Pancreas (tissue), 10 donors: ENCODE measurements around the gene RXFP4. TPM values are rescaled to one million over a fixed set of nuclear protein-coding genes. Genes with fewer than 3 reads are reported as not detected.

ENCODE experiments used
- ATAC-seq, 4 donors: fragments of 200-7000 bp; cut with Tn5 transposase; one replicate each; pipeline versions ENCODE4 v1.8.0 to v1.9.1; 2020; ENCODE audit warnings: mild to moderate bottlenecking in 4 of 4, moderate library complexity in 4 of 4
- DNase-seq, 6 donors: peaks; one replicate each; pipeline ENCODE4 v3.0.0-alpha.2; 2020
- FAIRE-seq: peaks from 2 replicates; lab custom pipeline; 2012; peaks lifted over from hg19 to GRCh38; lab: Jason Lieb, UNC
- H3K27ac ChIP-seq, 4 donors: fragments of 200-600 bp; sonication (generic); 1 replicate in 3 of 4; 2 replicates in 1 of 4; pipeline versions ENCODE4 v1.5.0 to v1.8.0; 2020
- H3K27me3 ChIP-seq, 4 donors: fragments of 200-600 bp; one replicate each; pipeline ENCODE4 v1.8.0; 2021
- H3K36me3 ChIP-seq, 3 donors: fragments of 200-600 bp; sonication (generic) in 1 of 3; one replicate each; pipeline versions ENCODE4 v1.5.0 to v1.8.0; 2020 to 2021
- H3K4me1 ChIP-seq, 3 donors: fragments of 200-600 bp; one replicate each; pipeline ENCODE4 v1.8.0; 2021
- H3K4me3 ChIP-seq, 4 donors: fragments of 200-600 bp; sonication (generic) in 2 of 4; one replicate each; pipeline versions ENCODE4 v1.5.0 to v1.8.0; 2020 to 2021
- H3K9me3 ChIP-seq, 4 donors: fragments of 200-600 bp; one replicate each; pipeline ENCODE4 v1.8.0; 2021
- WGBS, 2 donors: extraction: QIAGEN DNeasy Blood & Tissue Kit; methylation state at CpG; one replicate each; pipeline ENCODE4 v1.1.7; 2013; 5-methylcytosine and 5-hydroxymethylcytosine counted together
- intact Hi-C, 3 donors: fragments of 100-400 bp; cut with DNase I; formaldehyde crosslinking; loops; one replicate each; pipeline versions ENCODE4 v1.11.1 to v1.14.2; 2022
- polyA plus RNA-seq, 2 donors: library from polyadenylated mRNA; stranded (reverse); fragments of 200-250 nt; gene quantifications; one replicate each; pipeline ENCODE4 v1.2.3, GENCODE V29; 2013
- total RNA-seq, 6 donors: library from RNA; stranded (reverse); fragmentation: NEBNext Ultra II Directional in 4 of 6; extraction: Animal tissue kit (Norgen Biotek cat#: 25700) in 4 of 6; gene quantifications; one replicate each; pipeline versions ENCODE4 v1.2.1 to v1.2.4, GENCODE V29; 2021 to 2023
- TF ChIP-seq, protein P1 (sequence below), 4 donors: fragments of 200-600 bp; sonication (generic) in 3 of 4; IDR thresholded peaks; one replicate each; pipeline versions ENCODE4 v1.5.0 to v1.8.0; 2021; ENCODE audit warnings: antibody characterized with exemption in 4 of 4
- donor health status: healthy with polysubstance abuse.
- donor health status: DM: no; HTN: no; CAD: no; lungs with moderate emphysema.
- donor health status: DM: no; HTN: no; CAD: no.
- donor health status: control.
- donor health status: control.
- donor health status: Bipolar disorder and iron deficiency.
- donor health status: DM: yes; HTN: yes; CAD: no.
- donor health status: DM: no; HTN: no; CAD: no.
- donor health status: DM: no; HTN: no; CAD: no.
- donor health status: DM: yes; HTN: yes; CAD: no.

Gene RXFP4
- total and polyA plus RNA-seq, 8 donors: 0.12 to 0.19 TPM; not detected in 6

DNA sequence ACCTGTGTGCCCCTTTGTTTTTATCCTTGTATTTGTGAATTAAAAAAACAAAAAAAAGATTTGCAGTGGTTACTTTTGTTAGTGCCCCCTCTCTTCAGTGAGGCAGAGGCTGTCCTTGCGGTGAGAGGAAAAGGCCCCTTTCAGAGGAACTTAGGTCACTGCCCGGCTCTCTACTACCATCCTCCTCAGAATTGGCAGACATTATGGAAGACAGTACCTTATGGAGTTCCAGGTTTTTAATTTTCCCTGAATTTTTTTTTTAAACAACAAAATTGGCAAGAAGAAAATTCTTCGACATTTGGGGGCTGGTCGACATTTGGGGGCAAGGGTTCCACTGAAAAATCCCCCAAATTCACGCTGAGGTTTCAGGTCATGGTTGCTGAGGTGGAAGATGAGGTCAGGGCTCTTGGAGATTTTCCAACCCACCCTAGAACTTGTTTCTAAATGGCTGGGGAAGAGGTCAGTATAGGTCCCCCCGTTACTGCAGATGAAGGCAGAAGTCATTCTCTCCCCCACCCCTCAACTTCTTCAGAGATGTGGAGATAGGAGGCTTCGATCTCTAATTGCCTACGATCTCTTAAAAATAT lies 5.3 kb downstream of the RXFP4 start:
- H3K36me3 ChIP-seq: peaks cover 3 to 46% (median 16%) of the 10 kb centered on the region in 3 donors
- 80 to 87% methylated on average over 8 of the region's 8 CpGs for WGBS, 2 donors
- FAIRE-seq: no peak

DNA sequence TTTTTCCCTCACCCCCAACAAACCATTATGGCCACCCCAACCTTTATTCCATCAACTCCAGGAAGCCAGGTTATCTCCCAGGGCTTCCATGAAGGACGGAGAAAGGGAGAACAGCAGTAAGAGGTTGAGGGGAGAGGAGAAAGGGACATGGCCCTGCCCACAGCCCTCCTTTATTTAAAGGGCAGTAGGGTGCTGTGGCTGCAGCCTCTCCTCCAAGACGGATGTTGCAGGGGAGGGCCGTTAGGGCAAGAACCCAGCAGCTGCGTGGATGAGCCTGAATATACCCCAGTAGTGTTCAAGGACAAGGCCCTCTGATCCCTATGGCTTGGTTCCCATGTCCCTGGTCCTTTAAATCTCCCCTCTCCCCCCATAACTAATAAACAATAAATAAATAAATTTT lies 5.9 kb downstream of the RXFP4 start:
- no peaks in the 10 kb centered on the region for H3K27me3 ChIP-seq
- WGBS, 2 donors: 74 to 77% methylated on average over 4 of the region's 4 CpGs
- H3K27ac ChIP-seq: no peak overlapping the region
- peaks cover 3 to 52% (median 22%) of the 10 kb centered on the region in 3 donors for H3K36me3 ChIP-seq
- peaks cover 0 to 5% (median 0%) of the 10 kb centered on the region in 3 donors for H3K4me1 ChIP-seq
- TF ChIP-seq, protein P1, sequence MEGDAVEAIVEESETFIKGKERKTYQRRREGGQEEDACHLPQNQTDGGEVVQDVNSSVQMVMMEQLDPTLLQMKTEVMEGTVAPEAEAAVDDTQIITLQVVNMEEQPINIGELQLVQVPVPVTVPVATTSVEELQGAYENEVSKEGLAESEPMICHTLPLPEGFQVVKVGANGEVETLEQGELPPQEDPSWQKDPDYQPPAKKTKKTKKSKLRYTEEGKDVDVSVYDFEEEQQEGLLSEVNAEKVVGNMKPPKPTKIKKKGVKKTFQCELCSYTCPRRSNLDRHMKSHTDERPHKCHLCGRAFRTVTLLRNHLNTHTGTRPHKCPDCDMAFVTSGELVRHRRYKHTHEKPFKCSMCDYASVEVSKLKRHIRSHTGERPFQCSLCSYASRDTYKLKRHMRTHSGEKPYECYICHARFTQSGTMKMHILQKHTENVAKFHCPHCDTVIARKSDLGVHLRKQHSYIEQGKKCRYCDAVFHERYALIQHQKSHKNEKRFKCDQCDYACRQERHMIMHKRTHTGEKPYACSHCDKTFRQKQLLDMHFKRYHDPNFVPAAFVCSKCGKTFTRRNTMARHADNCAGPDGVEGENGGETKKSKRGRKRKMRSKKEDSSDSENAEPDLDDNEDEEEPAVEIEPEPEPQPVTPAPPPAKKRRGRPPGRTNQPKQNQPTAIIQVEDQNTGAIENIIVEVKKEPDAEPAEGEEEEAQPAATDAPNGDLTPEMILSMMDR (IDR thresholded peaks at IDR 0.05): no peak
- FAIRE-seq (no peak), DNase-seq (no peak), ATAC-seq (no peak)
- no peak overlapping the region for H3K4me3 ChIP-seq
- no peaks in the 10 kb centered on the region for H3K9me3 ChIP-seq
- intact Hi-C loops: no loop called here

More for the DNA sequence above, 5.3 kb downstream of the RXFP4 start:
- Histone ChIP-seq H3K27me3 (no peaks in the 10 kb centered on the region), H3K4me3 (no peak overlapping the region), H3K4me1 (peaks cover 0 to 5% (median 0%) of the 10 kb centered on the region in 3 donors), H3K9me3 (no peaks in the 10 kb centered on the region), H3K27ac (peak overlapping the region in 2 of 4 donors; percentile 19 to 36)
- DNase-seq (no peak), ATAC-seq (no peak)
- intact Hi-C loops: no loop called here
- TF ChIP-seq, protein P1 (IDR thresholded peaks at IDR 0.05): no peak

DNA sequence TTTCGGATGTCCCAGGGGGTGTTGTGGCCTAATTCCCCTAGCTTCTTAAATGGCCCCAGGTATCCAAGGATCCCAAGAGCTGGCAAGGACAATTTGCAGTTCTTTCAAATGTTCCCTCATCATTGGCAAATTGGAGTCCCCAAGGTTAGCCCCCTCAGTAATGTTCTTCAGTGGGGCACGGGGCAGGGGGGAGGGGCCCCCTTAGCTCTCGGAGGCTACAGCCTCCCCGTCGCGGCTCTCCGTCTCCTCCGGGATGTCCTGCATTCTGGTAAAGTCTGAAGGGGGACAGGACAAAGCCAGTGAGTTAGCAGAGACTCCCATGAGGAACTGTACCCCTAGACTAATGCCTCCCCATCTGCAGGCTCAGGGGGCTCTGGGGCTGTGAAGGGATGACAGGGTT lies 6.3 kb downstream of the RXFP4 start:
- peaks cover 0 to 5% (median 0%) of the 10 kb centered on the region in 3 donors for H3K4me1 ChIP-seq
- no peaks in the 10 kb centered on the region for H3K9me3 ChIP-seq
- TF ChIP-seq, protein P1 (IDR thresholded peaks at IDR 0.05): no peak
- no peak overlapping the region for H3K27ac ChIP-seq
- WGBS, 2 donors: 92 to 95% methylated on average over 8 of the region's 8 CpGs
- H3K4me3 ChIP-seq: no peak overlapping the region
- intact Hi-C loops: no loop called here
- H3K36me3 ChIP-seq: peaks cover 3 to 56% (median 27%) of the 10 kb centered on the region in 3 donors
- no peak for FAIRE-seq
- DNase-seq: no peak
- ATAC-seq: no peak
- H3K27me3 ChIP-seq: no peaks in the 10 kb centered on the region

DNA sequence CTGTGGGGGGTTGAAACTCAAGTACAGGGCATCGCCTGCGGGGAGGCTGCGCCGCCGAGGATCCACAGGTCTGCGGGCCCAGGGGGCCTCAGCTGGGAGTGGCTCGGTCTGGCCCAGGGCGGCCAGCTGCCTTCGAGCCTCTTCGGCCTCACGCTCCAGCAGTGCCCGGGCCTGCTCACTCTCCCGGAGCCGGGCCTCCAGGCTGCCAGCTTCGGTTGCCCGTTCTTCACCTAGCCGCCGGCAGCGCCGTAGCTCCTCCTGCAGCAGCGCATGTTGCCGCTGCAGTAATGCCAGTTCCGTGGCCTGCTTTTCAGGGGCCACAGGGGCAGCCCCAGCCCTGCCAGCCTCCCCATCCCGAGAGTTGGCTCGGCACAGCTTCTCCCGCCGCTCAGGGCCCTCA lies 9.4 kb downstream of the RXFP4 start:
- H3K4me3 ChIP-seq: no peak overlapping the region

More for the DNA sequence above, 9.4 kb downstream of the RXFP4 start:
- DNase-seq (no peak), FAIRE-seq (no peak), ATAC-seq (no peak)
- no peaks in the 10 kb centered on the region for H3K9me3 ChIP-seq
- intact Hi-C loops: no loop called here
- H3K4me1 ChIP-seq: peaks cover 0 to 5% (median 0%) of the 10 kb centered on the region in 3 donors
- TF ChIP-seq, protein P1 (IDR thresholded peaks at IDR 0.05): no peak
- 95% methylated on average over 27 of the region's 27 CpGs for WGBS, 2 donors
- no peak overlapping the region for H3K27ac ChIP-seq
- H3K36me3 ChIP-seq: peaks cover 3 to 68% (median 32%) of the 10 kb centered on the region in 3 donors
- H3K27me3 ChIP-seq: no peaks in the 10 kb centered on the region
